Activated T-cell treated with anti-CD3 and anti-CD28 coated beads for 48 hours (primary cell): ENCODE results near the gene GPR22.

Source experiments
- DNase-seq: peaks from one replicate; pipeline ENCODE4 v3.0.0-alpha.2; 2020; ENCODE audit warnings: low read depth

The GPR22 gene, protein sequence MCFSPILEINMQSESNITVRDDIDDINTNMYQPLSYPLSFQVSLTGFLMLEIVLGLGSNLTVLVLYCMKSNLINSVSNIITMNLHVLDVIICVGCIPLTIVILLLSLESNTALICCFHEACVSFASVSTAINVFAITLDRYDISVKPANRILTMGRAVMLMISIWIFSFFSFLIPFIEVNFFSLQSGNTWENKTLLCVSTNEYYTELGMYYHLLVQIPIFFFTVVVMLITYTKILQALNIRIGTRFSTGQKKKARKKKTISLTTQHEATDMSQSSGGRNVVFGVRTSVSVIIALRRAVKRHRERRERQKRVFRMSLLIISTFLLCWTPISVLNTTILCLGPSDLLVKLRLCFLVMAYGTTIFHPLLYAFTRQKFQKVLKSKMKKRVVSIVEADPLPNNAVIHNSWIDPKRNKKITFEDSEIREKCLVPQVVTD

DNA sequence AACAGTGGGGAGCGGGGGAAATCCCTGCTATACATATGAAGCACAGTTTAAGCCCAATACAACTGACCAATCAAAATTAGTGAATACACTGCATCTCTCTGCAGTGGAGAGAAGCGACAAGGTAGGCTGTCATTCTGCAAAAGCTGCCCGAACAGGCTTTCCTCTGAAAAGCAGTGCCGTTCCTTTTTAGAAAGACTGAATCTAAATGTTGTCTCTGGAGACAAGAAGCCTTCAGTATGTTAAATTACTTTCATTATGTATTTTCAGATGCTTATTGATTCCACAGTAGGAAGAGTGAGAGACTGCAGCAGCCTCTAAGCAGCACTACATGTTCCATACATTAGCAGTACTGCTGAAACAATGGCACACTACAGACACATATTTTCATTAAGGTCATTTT lies at the start of gene GPR22:
TSS of gene GPR22 (plus strand) at position 129 of the 400 bp plus-strand sequence. CDS start 4,004 bp downstream, outside the sequence.
- DNase-seq, result no peak

DNA sequence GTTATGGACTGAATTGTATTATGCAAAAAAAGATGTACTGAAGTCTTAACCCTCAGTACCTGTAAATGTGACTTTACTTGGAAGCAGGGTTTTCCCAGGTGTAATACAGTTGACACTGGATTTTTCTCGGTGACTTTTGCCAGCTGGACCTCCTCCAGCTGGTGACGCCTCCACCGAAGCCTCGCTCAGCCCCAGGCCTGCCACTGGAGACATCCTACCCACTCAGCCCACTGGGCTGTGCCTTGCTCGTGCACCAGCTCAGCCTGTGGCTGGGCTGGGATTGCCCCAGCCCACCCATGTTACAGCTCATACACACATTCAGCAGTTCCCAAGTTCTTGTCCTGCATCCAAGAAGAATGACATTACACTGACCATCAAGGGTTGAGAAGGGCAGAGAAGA lies 42.4 kb upstream of the GPR22 start:
- DNase-seq, result no peak

DNA sequence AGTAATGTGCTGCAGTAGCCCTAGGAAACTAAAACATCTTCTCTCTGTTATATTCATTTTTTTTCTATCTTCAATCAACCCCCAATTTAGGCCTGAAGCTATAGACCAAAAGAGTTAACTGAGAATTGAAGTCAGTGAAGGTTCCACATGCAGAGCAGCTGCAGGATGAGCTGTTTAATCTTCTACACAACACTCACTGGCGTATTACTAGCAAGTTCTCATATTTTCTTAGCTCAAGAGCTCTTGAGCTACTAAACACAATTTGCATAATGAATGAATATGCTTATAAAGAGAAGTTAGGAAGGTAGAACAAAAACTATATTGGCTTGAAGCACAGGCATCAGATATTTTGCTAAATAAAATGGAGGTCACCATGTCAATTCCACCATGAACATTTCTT lies 41.2 kb upstream of the GPR22 start:
- DNase-seq, result no peak

DNA sequence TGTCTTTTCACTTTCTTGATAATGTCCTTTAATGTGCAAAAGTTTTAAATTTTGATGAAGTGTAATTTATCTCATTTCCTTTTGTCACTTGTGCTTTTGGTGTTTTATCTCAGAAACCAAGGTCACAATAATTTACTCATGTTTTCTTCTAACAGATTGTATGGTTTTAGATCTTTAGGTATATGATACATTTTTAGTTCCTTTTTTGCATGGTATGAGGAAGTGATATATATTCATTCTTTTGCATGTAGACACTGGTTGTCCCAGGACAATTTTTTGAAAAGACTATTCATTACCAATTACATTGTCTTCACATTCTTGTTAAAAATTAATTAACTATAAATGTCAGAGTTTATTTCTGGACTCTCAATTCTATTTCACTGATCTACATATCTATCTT lies 39.8 kb upstream of the GPR22 start:
- DNase-seq, result no peak

DNA sequence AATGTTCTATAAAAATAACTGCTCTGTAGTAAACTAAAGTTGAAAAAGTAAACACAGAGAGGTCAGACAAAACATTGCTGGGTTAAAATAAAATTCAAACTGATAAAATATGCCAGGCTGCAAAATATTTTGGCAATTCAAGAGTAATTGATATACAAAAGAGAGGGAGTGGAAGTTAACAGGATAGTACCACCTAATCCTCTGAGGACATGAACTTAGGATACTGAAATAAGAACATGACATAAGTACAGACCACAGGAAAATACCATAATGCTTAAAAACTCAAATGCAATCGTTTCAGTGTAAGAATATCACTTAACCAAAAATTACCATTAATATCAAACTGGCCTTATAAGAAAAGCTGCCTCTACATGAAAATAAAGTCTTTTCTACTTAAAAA lies 37.6 kb upstream of the GPR22 start:
- no peak for DNase-seq

DNA sequence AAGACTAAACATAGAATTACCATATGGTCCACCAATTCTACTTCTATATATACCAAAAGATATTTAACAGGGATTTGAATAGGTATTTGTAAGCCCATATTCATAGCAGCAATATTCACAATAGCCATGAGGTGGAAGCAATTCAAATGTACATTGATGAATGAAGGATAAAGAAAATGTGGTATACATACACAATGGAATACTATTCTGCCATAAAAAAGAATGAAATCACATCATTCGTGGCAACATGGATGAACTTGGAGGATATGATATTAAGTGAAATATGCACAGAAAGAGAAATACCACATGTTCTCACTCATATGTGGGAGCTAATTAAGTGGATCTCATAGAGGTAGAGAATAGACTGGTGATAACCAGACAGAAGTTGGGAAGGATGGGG lies 34.1 kb upstream of the GPR22 start:
- no peak for DNase-seq

DNA sequence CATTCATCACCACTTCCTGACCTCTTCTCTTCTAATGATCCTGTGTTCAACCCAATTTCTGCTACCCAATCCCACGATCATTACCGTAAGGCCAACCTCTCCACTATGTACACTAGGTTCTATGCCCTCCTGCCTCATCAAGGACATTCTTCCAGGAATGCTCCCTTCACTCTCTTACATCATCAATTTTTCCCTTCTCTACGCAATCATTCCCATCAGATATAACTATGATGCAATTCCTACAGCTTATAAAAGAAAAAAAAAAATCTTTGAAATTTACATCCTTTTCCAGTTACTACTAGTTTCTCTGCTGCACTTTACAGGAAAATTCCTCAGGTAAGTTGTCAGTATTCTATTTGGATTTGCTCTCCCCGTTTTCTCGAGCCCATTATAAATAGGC lies 30.8 kb upstream of the GPR22 start:
- DNase-seq, result no peak

DNA sequence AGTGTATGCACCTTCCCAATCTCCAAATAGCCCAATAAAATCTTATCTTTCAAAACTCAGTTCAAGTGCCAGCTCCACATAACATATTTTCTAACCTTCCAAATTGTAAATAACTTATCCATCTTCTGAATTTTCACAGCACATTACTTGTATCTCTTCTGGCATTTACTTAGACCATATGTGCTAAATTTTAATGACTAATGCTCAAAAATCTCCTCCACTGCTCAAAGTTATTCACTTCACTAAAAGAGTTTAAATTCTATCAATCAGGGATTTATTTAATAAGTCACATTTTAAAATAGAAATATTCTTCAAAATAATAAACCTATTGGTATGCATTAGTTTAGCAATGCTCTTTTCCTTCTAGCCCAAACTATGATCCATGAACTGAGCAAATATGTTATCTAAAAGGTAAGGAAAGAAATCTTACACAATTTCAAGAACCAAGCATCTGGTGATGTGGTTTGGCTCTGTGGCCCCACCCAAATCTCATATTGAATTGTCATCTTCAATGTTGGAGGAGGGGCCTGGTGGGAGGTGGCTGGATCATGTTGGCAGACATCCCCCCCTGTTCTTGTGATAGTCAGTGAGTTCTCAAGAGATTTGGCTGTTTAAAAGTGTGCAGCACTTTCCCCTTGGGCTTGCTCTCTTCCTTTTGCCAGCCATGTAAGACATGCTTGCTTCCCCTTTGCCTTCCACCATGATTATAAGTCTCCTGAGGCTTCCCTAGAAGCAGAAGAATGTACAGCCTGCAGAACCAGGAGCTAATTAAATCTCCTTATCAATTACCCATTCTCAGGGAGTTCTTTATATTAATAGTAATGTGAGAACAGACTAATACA lies 28.1 kb upstream of the GPR22 start:
- DNase-seq, result no peak

DNA sequence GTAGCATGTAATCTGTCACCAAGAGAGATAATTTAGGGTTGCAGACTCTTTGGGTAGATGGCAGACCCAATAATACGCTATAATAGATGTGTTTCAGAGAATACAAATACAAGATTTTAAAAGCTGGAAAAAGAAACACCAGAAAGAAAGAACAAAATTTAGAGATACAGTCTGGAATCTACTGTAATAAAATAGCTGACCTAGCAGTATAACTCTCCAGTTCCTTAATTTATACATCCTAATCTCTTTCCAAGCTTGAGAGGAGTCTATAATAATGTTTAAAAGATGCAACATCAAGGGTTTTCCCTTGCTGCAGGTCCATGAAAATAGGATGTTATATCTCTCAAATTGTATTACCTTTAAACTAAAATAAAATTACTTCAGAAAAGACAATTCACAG lies 27.2 kb upstream of the GPR22 start:
- no peak for DNase-seq

DNA sequence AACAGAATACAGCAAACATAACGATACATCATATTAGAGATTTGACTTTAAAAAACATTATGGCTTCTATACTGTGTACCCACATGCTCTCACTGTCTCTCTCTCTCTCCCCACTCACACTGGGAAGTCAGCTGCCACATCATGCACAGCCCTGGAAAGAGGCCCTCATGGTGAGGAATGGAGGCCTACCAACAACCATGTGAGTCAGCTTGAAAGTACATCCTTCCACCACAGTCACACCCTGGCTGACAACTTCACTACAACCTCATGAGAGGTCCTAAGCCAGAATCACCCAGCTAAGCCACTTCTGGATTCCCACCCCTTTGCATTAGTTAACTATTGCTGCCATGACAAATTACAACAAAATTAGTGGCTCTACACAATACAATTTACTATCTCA lies 23.3 kb upstream of the GPR22 start:
- DNase-seq, result peak; percentile 15

DNA sequence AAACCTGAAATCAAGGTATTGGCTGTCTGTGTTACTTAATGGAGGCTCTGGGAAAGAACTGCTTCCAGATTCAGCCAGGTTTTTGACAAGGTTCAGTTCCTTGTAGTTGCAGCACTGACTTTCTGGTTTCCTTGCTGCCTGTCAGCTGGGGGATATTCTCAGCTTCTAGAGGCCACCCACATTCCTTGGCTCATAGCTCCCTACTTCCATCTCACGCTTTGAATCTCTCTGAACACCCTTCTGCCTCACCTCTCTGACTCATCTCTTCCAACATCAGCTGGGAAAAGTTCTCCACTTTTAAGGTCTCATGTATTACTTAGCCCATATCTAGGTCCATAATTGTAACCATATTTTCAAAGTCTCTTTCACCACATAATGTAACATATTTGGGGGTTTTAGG lies 22.9 kb upstream of the GPR22 start:
- no peak for DNase-seq

DNA sequence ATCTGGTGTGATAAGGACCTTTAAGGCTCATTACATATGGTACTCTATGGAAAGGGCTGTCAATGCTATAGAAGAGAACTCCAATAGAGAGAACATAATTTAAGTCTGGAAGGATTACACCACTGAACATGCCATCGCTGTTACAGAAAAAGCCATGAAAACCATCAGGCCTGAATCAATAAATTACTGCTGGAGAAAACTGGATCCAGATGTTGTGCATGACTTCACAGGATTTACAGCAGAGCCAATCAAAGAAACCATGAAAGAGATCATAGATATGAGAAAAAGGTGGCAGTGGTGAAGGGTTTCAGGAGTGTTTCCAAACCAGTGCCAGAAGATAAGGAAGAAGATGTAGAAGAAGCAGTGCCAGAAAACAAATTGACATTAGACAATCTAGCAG lies 18.9 kb upstream of the GPR22 start:
- DNase-seq, result no peak

DNA sequence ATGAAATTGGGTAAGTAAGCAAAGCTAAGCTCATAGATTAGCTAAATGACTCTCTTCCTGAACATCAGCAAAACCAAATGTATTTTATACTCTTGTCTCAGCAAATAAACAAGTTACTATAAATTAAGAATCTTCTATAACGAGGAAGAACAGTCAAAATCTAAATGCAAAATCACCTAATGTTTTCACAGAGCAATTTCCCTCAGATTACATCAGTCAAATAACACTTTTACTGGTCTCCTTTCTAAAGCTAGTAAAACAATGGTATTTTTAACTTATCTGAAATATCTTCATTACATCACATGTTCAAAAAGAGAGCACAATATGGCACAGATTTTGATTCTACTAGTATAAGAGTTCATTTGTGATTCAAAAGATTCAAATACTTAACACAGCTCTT lies 16.5 kb upstream of the GPR22 start:
- no peak for DNase-seq

DNA sequence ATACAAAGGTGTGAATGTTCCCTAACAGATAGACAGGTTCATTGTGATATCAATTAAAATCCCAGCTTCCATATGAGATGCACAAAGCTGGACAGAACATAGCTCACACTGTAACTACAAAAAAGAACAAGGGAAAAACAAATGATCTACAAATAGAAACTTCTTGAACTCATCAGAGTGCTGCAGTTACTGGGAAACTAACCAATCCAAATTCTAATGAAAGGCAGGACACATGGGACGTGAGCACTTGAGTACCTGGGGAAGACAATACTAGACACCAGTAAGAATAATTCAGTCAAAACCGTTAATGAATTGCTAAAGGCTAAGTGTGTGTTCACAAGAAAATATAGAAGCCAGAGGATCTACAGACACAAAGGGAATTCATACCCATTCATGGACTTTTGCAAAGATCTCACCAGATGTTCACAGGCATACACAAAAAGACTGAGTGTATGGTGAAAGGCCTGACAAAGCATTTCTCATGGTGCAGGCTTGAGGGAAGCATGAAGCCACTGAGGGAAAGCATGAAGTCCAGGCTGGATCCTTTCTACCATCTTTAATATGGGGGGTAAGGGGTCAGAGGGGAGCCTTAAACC lies 7.8 kb upstream of the GPR22 start:
- DNase-seq, result no peak

DNA sequence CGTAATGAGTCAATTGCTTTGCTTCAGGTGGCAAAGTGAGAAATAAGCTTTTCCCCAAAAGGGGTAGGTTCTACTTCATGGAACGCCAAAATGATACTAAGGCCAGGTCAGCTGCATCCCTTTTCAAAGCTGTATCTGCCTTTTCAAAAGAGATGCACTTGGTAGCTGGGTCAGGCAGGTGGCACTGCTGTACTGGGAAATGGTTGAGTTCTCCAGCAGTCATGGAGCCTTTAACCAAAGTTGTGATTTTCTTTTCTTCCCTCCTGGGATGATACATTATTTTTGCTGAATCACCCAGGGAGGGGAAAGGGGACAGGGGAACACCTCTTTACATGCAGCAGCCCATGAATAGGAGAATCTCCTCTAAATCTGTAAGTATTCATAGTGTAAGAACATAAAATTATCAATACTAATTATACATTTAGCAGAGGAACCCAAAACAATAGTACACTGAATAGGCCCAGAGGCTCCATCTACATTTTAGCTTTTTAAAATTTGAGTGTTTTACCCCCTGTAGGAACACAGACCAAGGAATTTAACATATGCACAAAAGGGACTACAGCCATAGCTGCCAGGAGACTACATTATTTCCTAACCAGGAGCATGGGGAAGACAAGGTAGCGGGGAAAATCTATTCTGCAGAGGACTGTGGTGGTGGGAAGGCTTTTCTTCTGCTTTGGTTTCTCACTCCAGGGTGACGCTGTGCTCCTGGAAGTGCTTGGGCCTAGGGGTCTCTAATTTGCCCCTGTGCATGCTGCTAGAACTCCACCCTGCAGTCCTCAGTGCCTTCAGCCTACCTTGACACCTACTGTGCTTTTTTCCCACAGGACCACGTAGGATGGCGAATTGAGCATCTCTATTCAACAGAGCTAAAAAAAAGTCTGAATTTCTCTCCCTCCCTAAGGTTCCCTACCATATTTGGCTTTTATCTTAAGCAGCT lies 6.4 kb upstream of the GPR22 start:
- DNase-seq, result peak; percentile 3

DNA sequence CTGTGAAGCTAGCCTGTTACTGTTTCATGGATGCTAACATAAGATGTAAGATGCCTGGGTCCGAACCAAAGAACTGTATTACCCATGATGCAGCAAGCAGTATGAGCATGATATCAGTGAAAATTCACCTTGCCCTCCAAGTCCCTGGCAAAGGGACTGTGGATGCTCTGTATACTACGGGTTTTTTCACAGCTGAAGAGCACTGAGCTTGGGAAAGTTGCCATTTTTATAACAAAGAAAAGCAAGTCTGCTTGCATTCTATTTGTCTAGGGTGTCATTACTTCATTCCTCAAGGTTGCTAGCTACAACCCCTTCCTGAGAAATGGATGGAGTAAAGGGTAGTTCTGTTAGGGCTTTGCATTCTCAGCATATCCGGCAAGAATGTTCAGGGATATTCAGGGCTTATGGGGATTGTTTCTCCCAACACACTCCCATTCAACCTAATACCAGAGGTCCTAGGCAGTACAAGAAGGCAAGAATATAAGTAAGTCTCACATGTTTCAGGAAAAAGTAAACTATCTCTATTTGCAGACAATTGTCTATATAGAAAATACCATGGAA lies 5.1 kb upstream of the GPR22 start:
- no peak for DNase-seq

DNA sequence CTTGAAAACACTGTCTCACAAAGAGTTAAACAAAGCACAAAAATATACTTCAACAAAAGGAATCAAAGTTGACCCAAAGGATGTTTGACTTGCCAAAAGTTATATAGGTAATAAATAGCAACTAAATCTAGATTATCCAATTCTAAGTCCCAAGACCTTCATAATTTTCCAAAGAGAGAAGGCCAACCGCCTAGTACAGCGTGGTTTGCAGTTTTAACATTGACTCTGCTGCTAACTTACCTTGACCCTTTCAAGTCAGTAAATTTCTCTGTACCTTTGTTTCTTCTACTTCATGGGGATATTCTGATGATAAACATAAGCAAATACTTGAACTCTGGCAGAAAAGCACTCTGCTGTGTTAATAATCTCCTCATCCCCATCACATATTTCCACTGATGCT lies 1.9 kb upstream of the GPR22 start:
- DNase-seq, result no peak

DNA sequence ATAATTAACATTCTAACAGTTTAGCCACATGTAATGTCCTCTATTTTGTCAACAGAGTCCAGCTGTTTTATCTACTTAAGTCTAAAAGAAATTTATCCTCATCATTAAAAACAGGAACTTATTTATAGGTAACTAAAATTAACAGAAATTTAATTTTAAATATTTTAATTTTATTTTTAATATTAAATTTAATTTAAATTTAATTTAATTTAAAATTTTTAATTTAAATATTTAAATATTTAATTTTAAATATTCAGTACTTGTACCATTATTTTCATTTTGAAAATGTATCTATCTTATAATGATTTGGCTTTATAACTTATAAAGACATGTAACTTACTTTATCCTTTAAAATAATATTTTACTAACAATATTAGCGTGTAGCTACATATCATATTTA lies 1.0 kb upstream of the GPR22 start:
- no peak for DNase-seq

DNA sequence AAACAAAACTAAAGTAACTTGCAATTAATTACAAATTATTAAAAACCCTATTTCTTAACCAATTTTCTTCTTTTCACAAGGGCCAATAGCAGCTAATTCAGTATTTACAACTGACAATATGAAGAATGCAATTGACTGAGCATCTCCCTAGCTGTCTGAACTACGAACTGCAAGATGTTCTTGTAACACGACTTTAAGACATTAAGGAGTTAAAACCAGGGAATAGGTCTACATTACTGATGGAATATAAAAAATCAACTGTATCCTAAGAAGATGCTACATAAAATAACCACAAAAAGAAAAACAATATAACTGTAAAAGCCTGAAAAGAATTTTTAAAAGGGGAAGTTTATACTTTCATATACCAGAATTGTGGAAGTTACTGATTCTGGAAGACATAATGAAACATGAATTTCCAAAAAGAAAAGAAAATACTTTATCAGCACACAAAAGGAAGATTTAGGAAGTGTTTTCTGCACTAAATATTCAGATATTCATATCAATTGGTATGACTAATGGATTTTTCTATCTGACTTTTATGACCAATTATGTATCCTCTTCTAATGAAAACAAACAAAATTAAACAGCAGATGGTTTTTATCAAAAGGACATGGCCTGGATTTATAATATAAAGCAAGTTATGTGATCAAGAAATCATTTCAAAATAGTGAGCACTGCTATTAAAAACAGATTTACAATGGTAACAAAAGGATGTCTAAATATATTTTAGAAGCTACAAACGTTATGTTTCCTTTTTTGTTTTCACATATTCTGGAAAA lies 1.6 kb downstream of the GPR22 start:
- no peak for DNase-seq

DNA sequence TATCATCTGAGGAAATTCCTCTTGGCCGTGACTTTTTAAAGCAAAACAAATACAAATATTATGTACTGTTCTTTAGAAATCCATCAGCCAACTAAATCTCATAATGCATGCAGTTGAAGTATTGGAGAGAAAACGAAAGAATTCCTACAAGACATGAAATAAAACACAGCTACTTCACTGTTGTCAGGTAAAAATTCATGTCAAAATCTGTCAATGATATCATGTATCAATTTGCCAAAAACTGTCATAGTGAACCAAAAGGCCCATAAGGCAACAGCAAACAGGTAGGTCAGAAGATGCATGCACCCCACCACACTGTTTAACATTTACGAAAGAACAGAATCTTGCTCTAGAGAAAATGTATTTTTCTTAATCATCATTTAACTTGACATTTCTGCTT lies 2.3 kb downstream of the GPR22 start:
- DNase-seq, result no peak

DNA sequence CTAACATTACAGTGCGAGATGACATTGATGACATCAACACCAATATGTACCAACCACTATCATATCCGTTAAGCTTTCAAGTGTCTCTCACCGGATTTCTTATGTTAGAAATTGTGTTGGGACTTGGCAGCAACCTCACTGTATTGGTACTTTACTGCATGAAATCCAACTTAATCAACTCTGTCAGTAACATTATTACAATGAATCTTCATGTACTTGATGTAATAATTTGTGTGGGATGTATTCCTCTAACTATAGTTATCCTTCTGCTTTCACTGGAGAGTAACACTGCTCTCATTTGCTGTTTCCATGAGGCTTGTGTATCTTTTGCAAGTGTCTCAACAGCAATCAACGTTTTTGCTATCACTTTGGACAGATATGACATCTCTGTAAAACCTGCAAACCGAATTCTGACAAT lies 4.3 kb downstream of the GPR22 start:
- DNase-seq, result no peak
